ENCODE results near the gene NRXN2.
"Not testable (repeated sequence)": the region's sequence is repeated elsewhere in the genome, so short reads cannot be mapped to it uniquely, and the experiment has no call there.

Gene NRXN2

DNA sequence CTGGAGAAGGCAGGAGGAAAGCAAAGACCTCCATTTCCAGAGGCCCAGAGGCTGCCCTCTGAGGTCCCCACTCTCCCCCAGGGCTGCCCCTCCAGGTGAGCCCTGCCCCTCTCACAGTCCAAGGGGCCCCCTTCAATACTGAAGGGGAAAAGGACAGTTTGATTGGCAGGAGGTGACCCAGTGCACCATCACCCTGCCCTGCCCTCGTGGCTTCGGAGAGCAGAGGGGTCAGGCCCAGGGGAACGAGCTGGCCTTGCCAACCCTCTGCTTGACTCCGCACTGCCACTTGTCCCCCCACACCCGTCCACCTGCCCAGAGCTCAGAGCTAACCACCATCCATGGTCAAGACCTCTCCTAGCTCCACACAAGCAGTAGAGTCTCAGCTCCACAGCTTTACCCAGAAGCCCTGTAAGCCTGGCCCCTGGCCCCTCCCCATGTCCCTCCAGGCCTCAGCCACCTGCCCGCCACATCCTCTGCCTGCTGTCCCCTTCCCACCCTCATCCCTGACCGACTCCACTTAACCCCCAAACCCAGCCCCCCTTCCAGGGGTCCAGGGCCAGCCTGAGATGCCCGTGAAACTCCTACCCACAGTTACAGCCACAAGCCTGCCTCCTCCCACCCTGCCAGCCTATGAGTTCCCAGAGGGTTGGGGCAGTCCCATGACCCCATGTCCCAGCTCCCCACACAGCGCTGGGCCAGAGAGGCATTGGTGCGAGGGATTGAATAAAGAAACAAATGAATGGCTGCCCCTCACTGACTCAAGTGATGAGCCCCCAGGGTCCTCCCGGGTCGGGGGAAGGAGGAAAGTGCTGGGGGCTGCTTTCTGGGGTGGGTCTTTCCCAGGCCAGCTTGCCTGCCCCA lies 121.2 kb downstream of the NRXN2 start:
- no peak for FAIRE-seq

DNA sequence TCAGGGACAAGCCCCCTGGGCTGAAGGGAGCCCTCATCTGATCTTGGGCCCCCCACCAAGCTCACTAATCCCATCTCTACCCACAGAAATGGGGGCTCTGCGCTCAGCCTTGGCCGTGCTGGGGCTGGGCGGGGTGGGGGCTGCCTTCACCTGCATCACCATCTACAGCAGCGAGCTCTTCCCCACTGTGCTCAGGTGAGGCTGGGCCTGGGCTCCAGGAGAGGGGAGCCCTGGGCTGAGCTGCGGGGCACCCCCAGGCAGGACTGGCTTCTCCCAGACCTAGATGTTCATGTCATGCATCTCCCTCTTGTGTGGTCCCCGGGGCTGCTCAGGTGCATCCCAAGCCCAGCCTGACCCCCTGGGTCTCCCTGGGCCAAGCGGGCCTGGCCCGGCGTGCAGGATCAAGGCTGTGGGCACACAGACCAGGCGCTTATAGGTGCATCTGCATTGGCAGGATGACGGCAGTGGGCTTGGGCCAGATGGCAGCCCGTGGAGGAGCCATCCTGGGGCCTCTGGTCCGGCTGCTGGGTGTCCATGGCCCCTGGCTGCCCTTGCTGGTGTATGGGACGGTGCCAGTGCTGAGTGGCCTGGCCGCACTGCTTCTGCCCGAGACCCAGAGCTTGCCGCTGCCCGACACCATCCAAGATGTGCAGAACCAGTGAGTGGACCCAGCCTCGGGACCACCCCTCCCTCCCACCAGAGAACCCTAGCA lies 122.6 kb downstream of the NRXN2 start:
- no peak for FAIRE-seq

DNA sequence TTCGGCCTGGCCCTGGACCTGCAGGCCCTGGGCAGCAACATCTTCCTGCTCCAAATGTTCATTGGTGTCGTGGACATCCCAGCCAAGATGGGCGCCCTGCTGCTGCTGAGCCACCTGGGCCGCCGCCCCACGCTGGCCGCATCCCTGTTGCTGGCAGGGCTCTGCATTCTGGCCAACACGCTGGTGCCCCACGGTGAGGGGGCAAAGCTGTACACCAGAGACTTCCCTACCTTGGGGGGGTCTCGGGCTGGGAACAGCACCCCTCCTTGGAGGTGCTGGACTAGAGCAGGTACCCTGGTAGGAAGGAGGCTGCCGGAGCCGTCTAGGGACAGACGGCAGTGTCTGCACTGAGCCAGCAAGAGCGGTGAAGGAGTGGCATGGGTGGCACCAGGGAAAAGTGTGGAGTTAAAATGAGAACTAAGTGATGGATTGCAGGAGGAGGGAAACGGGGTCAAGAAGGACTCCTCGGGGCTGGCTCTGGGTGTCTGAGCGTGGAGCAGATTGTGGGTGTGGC lies 123.2 kb downstream of the NRXN2 start:
- FAIRE-seq: no peak

DNA sequence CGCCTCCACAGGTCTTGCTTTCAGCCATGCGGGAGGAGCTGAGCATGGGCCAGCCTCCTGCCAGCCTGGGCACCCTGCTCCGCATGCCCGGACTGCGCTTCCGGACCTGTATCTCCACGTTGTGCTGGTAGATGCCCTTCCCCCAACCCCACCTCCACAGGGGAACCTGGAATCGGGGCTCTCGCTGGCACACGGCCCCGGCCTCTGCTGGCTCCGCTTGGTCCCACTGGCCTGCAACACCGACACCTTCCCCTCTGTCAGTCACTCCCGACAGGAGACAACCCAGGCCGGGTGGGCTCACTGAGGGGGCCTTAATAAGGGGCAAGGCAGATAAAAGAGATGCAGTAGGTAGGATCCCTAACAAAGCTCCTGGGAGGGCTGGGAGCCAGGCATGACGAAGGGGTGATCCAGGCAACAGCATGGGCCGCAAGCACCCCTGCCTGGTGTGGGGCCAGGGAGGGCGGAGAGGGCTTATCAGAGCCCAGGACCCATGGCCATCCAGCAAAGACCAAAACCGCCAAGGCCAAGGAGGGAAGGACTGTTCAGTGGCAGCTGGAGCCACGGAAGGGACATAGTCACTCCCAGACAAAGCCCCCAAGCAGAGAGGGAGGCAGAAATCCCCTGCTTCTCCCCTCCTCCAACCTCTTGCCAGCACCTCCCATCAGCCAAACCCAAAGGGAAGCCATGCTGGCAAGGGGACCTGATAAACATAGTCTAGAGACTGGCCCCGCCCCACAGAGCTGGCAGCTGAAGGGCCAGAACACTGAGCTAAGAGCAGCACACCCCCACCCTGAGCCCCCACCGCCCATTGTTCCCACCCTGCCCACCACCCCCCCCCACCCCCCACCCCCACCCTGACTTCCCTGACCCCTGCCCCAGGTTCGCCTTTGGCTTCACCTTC lies 124.0 kb downstream of the NRXN2 start:
- FAIRE-seq: no peak

DNA sequence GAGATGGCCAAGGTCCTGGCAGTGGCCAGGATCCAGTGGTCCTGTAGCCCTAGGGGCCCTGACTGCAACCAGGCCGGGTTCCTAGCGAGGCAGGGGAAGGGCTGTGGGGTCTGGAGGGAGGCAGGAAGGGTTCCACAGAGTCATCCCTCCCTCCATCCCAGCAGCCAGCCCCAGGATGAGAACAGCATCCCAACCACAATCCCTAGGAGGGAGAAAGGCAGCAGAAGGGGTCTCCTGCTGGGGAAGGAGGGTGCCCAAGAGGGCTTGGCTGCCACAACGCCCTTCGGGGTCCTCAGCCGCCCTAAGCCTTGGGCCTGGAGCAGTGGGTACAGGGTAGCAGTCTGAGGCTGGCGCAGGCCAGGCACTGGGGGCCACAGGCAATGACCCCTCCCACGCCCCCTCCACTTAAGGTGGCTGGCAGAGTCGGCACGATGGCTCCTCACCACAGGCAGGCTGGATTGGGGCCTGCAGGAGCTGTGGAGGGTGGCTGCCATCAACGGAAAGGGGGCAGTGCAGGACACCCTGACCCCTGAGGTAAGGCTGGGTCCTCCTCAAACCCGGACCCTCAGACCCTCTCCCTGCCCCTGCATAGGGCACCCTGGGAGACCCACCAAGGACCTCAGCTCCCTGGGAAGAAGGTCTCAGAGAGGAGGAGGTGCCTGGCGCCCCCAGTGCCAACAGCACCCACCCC lies 124.7 kb downstream of the NRXN2 start:
- no peak for FAIRE-seq

DNA sequence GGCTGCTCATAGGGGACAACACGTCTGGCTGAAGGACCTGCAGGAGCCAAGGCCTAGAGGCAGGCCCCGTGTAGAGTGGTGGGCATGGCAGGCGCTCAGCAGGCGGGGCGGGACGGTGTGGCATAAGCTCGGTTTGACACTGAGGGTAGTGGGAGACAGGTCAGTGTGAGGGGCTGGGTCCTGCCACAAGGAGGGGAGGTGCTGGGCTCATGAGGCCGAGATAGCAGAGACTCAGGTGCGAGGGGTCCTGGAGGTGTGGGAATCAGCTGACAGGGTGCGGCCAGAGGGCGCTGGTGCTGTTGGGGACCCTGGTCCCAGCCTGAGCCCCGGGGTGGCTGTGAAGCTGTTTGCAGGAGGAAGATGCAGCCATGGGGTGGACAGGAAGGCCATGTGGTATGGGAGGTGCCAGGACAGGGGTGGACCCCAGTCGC lies 125.3 kb downstream of the NRXN2 start:
- FAIRE-seq: no peak

DNA sequence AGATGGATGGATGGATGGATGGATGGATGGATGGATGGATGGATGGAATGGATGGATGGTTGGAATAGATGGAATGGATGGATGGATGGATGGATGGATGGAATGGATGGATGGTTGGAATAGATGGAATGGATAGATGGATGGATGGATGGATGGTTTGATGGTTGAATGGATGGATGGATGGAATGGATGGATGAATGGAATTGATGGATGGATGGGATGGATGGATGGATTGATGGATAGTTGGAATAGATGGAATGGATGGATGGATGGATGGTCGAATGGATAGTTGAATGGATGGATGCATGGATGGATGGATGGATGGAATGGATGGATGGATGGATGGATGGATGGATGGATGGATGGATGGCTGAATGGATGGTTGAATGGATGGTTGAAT lies 127.1 kb downstream of the NRXN2 start:
- FAIRE-seq: not testable (repeated sequence)

DNA sequence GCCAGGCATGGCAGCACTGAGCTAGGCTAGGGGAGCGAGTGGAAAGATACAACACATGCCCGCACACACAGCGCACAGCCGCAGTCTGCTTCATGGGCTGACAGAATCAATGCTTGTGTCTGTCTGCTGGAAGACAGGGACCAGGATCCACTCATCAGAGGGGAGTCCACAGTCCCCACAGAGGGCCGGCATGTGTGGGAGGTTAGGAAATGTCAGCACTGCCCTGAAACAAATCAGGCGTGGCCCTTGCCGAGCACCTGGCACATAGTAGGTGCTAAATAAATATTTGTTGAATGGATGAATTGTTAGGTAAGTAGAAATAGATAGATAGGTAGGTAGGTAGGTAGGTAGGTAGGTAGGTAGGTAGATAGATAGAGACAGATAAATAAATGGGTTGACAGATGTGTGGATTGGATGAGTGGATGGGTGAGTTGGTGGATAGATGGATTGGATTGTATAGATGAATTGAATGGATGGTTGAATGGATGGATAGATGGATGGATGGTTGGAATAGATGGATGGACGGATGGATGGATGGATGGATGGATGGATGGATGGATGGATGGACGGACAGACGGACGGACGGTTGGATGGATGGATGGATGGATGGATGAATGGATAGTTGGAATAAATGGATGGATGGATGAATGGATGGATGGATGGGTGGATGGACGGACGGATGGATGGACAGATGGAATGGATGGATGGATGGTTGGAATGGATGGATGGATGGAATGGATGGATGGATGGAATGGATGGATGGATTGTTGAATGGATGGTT lies 128.6 kb downstream of the NRXN2 start:
- FAIRE-seq: no peak

DNA sequence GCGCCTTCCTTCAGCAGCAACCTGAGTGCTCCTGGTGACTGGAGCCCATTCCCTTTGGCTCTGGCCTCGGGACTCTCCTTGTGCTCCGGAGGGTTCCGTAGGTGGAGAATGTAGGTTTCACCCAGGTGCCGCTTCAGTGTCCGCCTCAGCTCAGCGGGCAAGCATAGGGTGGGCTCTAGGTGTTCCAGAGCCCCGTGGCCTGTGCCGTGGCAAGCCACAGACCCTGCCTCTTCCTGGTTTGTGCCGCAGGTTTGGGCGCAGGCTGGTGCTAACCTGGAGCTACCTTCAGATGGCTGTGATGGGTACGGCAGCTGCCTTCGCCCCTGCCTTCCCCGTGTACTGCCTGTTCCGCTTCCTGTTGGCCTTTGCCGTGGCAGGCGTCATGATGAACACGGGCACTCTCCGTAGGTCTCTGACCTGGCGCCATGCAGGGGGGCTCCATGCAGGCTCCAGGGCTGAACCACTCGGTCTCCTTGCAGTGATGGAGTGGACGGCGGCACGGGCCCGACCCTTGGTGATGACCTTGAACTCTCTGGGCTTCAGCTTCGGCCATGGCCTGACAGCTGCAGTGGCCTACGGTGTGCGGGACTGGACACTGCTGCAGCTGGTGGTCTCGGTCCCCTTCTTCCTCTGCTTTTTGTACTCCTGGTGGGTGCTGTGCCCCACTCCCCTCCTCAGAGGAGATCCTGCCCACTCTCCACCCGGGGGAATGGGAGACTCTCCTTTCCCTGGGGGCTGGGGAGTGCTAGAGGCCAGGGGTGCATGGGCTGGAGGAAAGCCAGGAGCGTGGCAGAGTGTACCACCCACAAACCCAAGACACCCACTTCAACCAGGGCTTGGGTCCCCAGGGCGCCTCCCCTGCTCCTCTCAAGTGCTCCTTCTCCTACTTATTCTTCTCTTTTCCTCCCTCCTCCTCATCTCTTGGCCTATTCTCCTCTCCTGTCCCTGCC lies 129.6 kb downstream of the NRXN2 start:
- no peak for FAIRE-seq

DNA sequence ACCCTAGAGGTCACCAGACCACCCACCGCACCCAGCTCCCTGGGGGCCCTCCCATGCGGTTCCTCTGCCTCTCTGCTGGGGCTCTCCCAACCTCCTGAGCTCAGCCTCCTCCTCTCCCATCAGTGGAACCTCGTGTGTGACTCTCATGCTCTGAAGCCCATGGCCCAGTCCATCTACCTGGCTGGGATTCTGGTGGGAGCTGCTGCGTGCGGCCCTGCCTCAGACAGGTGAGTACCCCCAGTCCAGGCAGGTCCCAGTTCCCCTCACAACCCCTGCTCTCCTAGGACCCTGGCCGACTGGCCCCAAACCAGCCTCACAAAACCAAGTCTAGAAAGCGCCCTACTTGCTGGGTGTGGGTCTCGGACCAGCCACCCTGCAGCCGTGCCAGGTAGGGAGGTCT lies 130.3 kb downstream of the NRXN2 start:
- FAIRE-seq: no peak

DNA sequence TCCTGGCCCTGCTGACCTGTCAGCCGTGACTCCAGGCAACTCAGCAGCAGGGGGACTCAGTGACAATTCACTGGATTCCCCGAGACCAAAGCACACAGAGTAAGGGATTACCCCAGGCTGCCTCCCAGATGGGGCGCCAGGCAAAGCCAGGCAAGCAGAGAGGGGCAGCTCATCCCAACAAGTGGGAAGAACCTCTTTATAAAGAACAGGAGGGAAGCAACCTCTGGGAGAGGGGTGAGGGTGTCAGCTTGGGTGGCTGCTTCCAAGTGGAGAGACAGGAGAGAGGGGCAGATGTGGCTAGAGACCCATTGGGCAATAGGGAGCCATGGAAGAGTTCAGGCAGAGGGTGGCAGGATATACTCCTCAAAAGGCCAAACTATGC lies 130.8 kb downstream of the NRXN2 start:
- no peak for FAIRE-seq

DNA sequence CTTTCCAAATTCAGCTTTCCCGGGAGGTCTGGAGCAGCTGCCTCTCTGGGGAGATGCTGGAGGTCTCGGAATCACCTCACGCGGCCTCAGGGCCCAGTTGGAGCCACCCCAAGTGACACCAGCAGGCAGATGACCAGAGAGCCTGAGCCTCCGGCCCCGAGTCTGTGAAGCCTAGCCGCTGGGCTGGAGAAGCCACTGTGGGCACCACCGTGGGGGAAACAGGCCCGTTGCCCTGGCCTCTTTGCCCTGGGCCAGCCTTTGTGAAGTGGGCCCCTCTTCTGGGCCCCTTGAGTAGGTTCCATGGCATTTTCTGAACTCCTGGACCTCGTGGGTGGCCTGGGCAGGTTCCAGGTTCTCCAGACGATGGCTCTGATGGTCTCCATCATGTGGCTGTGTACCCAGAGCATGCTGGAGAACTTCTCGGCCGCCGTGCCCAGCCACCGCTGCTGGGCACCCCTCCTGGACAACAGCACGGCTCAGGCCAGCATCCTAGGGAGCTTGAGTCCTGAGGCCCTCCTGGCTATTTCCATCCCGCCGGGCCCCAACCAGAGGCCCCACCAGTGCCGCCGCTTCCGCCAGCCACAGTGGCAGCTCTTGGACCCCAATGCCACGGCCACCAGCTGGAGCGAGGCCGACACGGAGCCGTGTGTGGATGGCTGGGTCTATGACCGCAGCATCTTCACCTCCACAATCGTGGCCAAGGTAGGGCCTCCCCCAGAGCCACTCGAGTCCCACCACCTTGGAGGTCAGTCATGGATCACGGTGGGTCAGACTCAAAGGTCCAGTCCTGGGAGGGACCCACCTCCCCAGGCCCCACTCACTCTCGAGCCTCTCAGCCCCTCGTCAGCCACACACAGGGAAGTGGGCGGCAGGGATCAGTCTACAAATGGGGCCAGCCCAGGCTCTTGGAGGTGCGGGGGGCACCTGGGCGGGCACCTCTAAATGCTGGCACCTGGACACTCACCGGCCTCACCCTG lies 131.5 kb downstream of the NRXN2 start:
- no peak for FAIRE-seq

DNA sequence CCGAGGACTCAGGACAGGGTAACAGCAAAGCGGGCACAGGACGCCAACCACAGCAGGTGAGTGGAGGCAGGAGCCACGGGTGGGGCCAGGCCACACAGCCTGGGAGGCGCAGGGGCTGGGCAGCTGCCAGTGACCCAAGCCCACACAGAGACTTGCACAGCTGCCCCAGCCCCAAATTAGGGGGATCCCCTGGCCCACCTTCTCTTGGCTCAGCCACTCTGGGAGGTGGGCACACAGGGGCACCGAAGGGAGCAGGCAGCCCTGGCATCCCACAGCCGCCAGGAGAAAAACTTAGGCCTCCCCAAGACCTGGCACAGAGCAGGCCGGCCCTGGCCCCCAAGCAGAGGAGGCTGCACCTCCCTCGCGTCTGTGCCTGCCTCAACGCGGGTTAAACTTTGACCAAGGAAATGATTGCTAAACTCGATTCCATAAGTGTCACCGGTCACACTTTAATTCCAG lies 132.2 kb downstream of the NRXN2 start, which contains the start of gene SLC22A12:
Gene SLC22A12 (plus strand): TSS at position 458 of the 459 bp plus-strand sequence. CDS start 337 bp downstream, outside the sequence.
- no peak for FAIRE-seq

DNA sequence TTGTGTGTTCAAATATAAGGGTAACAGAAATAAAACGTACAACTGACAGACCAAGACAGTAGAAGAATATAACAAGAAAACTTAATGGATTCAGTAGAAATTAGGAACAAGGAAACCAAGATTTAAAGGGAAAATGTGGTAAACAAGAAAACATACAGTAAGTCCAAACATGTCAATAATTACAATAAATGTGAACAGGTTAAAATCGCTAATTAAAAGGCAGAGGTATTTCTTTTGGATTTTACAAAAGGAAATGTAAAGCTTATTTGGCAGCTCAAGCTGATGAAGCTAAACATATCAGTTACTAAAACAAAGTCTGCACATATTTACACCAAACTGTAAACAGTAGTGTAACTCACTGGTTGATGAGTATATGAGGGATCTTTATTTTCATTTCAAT lies 134.3 kb downstream of the NRXN2 start:
- no peak for FAIRE-seq

DNA sequence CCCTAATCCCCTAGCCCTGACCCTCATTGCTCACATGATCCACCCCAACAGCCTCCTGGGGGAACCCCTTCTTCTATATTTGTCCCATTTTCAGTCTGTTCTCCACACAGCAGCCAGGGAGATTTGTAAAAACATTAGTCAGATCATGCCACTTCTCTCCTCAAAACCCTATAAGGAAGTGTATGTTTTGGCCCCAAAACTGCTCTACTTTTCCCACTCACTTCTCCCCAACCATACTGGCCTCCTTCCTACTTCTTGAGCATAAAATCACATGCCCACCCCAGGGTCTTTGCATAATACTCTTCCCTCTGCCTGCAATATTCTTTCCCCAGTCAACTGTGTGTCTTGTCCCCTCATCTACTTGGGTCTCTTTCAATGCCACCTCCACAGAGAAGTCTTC lies 136.6 kb downstream of the NRXN2 start:
- no peak for FAIRE-seq

DNA sequence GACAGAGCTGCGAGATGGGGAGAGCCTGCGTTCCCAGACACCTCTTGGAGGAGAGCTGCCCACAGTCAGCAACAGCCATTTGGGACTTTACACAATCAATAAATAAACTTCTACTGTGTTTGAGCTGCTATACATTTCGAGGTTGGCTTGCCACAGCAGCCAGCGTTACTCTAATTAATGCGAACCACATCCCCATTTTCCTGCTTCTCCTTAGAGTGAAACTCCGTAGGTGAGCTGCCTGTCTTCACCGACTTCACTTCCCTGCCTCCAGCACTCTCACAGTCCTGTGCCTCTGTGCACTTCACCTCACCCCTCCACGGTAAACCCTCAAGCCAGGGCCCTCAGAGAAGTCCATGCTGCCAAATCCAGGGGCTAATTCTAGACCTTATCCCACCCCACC lies 137.8 kb downstream of the NRXN2 start:
- no peak for FAIRE-seq

DNA sequence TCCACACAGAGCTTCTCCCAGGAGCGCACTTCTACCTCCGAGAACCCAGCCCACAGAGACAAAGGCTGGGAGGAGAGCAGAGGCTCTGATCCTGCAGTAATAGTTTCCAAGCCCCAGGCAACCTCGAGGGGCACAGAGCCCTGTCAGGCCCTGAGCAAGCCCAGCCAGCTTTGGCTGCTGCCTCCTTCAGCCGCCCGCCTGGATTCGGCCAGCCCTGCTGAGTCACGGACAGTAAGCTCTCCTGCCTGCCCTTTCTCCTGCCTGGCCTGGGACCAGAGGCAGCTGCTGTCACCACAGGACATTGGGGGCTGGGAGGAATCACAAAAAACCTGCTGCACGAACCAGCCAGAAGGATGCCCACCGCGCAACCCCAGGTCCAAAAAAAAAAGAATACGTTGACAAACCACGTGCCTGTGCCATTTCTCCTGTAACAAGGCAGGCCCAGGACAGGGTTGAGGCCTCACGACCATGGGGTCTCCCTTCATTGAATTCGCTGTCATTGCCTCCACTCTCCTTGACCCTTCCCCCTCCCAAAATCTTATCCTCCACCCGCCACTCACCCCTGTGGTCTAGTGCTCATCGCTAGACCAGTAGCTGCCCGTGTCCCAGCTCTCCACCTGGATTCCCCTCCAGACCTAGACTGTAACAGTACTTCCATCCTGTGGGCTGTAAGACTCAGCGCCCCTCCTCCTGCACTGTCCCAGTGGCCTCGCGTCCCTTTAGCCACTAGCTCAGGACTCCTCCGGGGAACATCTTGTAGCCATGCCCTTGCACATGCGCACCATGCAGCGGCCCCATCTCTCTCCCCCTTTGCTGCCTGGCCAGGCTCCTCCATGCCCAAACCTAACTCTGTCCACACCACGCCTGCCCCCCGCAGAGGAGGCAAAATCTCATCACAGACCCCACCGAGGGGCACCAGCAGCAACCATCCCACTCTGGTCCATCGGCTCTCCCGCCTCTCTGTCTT lies 139.4 kb downstream of the NRXN2 start:
- no peak for FAIRE-seq

DNA sequence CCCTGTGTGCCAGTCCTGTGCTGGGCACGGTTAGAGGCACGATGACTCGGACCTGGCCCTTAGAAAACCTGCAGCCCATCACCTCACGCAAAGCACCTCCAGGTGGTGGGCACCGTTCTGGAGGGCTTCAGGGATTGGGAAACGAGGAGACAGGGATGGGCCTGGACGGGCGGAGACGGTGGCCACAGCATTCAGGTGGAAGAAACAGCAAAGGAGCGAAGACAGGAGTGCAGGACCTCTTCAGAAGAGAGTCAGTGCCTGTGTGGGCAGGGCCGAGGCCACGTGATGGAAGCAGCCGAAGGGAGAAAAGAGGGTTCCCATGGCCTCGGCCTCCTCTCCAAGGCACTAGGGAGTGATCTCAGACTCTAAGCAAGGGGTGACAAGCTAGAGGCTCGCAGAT lies 140.1 kb downstream of the NRXN2 start:
- no peak for FAIRE-seq

Measured in A204.1 (cell line).